RWPE2 (cell line): ENCODE results near the gene PLXNA4.

ENCODE experiments used
- ATAC-seq: fragments of 200-7000 bp; cut with Tn5 transposase; 3 replicates; pipeline ENCODE4 v1.9.1; 2021; ENCODE audit warnings: low read depth
- DNase-seq: peaks from one replicate; pipeline ENCODE4 v3.0.0-alpha.2; 2020; ENCODE audit warnings: low spot score
- H3K27ac ChIP-seq: fragments of 450-650 bp; 2 replicates; pipeline ENCODE4 v1.5.1; 2017; ENCODE audit warnings: mild to moderate bottlenecking; ENCODE audit not compliant: poor library complexity, severe bottlenecking
- H3K27me3 ChIP-seq: fragments of 250-450 bp; sonication (Bioruptor Pico); 2 replicates; pipeline ENCODE4 v1.5.1; 2021; ENCODE audit warnings: mild to moderate bottlenecking, moderate library complexity; ENCODE audit not compliant: insufficient read depth, poor library complexity, severe bottlenecking
- H3K36me3 ChIP-seq: fragments of 250-450 bp; sonication (Bioruptor Pico); 2 replicates; pipeline ENCODE4 v1.5.1; 2020; ENCODE audit warnings: low read depth, mild to moderate bottlenecking, moderate library complexity
- H3K4me1 ChIP-seq: fragments of 250-450 bp; sonication (Bioruptor Pico); 2 replicates; pipeline ENCODE4 v1.5.1; 2021; ENCODE audit warnings: mild to moderate bottlenecking, moderate library complexity; ENCODE audit not compliant: insufficient read depth, poor library complexity, severe bottlenecking
- H3K4me3 ChIP-seq: fragments of 250-450 bp; sonication (Bioruptor Pico); 2 replicates; pipeline ENCODE4 v1.5.1; 2021; ENCODE audit warnings: mild to moderate bottlenecking, moderate library complexity; ENCODE audit not compliant: severe bottlenecking
- H3K9me3 ChIP-seq: fragments of 250-450 bp; sonication (Bioruptor Pico); 2 replicates; pipeline ENCODE4 v1.5.1; 2021; ENCODE audit warnings: mild to moderate bottlenecking, moderate library complexity; ENCODE audit not compliant: severe bottlenecking
- TF ChIP-seq, protein P1 (sequence below): fragments of 450-650 bp; IDR thresholded peaks from one replicate; pipeline ENCODE4 v1.5.1; 2017; ENCODE audit warnings: mild to moderate bottlenecking, moderate library complexity; ENCODE audit not compliant: poor library complexity, severe bottlenecking

Gene PLXNA4

DNA sequence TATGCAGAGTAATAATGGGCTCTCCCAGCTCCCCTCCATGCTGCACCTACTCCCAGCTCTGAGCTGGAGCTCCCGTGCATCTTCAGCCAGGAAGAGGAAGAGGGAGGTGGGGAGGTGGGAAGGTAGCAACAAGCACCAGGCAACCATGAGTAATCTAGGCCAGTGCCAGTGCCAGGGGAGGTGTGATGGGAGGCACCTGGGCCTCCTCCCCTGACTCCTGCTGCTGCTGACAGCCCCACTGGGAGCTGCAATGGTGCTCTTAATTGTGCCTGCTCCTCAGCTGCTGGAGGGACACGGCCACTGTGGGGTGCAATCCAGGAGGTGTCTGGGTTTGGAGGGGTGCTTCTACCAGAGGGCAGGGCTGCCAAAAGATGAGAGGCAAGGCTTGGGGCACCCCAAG is 243.0 kb downstream of the PLXNA4 start:
- H3K4me3 ChIP-seq = no peak overlapping the region
- H3K27me3 ChIP-seq = peaks cover 18% of the 10 kb centered on the region
- TF ChIP-seq, protein P1, sequence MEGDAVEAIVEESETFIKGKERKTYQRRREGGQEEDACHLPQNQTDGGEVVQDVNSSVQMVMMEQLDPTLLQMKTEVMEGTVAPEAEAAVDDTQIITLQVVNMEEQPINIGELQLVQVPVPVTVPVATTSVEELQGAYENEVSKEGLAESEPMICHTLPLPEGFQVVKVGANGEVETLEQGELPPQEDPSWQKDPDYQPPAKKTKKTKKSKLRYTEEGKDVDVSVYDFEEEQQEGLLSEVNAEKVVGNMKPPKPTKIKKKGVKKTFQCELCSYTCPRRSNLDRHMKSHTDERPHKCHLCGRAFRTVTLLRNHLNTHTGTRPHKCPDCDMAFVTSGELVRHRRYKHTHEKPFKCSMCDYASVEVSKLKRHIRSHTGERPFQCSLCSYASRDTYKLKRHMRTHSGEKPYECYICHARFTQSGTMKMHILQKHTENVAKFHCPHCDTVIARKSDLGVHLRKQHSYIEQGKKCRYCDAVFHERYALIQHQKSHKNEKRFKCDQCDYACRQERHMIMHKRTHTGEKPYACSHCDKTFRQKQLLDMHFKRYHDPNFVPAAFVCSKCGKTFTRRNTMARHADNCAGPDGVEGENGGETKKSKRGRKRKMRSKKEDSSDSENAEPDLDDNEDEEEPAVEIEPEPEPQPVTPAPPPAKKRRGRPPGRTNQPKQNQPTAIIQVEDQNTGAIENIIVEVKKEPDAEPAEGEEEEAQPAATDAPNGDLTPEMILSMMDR = no peak
- ATAC-seq (0 out of 3 replicates have a peak, but pooled peaks have one; percentile 23), DNase-seq (no peak)
- H3K4me1 ChIP-seq = no peaks in the 10 kb centered on the region
- no peaks in the 10 kb centered on the region for H3K36me3 ChIP-seq
- H3K27ac ChIP-seq = no peak overlapping the region
- no peaks in the 10 kb centered on the region for H3K9me3 ChIP-seq

DNA sequence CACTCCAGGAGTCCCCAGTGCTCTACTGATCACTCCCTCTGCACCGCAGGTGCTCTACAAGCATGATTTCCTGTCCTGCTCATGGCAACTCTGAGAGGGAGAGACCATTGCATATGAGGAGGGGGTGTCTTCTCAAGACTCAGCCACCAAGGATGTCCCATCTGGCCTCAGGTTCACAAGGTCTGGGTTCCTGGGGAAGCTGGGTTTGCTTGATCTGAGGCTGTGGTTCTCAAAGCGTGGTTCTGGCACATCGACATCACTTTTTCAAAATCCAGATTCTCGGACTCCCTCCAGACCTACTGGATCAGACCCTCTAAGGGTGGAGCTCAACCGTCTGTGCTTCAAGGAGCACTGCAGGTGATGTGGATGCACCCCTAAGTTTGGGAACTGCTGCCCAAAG is 247.5 kb downstream of the PLXNA4 start:
- H3K27ac ChIP-seq = no peak overlapping the region
- TF ChIP-seq, protein P1 = no peak
- ATAC-seq = no peak
- H3K4me3 ChIP-seq = no peak overlapping the region
- H3K27me3 ChIP-seq = peaks cover 24% of the 10 kb centered on the region
- no peaks in the 10 kb centered on the region for H3K9me3 ChIP-seq
- no peaks in the 10 kb centered on the region for H3K36me3 ChIP-seq
- H3K4me1 ChIP-seq = no peaks in the 10 kb centered on the region
- DNase-seq = no peak

DNA sequence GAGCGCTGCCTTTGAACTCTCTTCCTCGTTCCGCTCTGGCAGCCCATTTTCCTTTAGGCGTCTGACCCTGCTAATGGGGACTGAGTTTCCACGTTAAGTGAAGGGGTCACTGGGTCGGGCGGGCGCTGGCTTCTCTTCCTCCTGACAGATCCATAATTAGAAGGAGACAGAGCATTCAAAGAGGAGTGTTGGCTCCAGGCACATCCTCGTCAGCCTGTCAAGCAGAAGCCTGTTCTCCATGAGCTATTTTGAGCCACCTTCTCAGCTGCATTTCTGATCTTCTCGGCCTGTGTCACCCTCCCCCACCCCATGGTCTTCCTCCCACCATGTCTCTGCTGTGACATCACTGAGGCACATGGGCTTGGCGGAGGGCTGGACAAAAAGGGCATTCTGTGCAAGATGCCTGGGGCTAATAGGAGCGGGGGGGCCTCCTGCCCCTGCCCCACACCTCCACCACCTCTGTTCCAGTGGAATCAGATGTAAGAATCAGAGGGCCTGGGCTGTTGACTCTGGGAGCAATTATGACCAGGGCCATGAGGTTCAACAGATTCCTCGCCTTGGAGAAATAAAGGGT is 248.1 kb downstream of the PLXNA4 start:
- Histone ChIP-seq H3K27ac (no peak overlapping the region), H3K36me3 (no peaks in the 10 kb centered on the region), H3K4me1 (no peaks in the 10 kb centered on the region), H3K4me3 (no peak overlapping the region), H3K27me3 (peaks cover 24% of the 10 kb centered on the region), H3K9me3 (no peaks in the 10 kb centered on the region)
- ATAC-seq (no peak), DNase-seq (no peak)
- TF ChIP-seq, protein P1 = no peak

DNA sequence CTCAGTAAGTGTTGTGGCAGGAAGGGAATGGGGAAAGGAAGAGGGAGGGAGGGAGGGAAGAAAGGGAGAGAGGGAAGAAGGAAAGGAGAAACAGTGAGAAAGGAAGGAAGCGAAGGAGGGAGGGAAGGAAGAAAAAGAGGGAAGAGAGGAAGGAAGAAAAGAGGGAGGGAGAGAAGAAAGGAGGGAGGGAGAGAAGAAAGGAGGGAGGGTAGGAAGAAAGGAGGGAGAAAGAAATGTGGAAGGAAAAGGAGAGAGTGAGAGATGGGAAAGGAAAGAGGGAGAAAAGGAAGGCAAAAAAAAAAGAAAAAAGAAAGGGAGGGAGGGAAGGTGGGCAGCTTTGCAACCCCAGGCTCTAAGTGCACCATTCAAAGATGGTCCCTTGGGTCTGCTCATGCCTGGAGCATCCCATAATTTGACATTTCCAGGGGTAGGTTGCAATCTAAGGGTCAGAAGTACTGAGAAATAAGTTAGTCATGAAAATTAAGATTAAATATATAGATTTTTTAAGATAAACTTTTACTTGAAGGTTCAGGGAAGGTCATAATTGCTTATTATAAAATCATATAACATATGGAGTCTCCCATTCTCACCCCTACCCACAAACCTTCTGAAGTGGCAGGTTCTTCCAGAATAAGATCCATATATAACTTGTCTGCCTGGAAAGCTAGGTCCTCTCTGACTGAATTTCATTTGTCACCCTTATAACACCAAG is 249.2 kb downstream of the PLXNA4 start:
- TF ChIP-seq, protein P1 = no peak
- no peak overlapping the region for H3K27ac ChIP-seq
- H3K36me3 ChIP-seq = no peaks in the 10 kb centered on the region
- H3K4me1 ChIP-seq = no peaks in the 10 kb centered on the region
- H3K4me3 ChIP-seq = no peak overlapping the region
- no peaks in the 10 kb centered on the region for H3K9me3 ChIP-seq
- DNase-seq = no peak
- ATAC-seq = no peak
- H3K27me3 ChIP-seq = peaks cover 24% of the 10 kb centered on the region

DNA sequence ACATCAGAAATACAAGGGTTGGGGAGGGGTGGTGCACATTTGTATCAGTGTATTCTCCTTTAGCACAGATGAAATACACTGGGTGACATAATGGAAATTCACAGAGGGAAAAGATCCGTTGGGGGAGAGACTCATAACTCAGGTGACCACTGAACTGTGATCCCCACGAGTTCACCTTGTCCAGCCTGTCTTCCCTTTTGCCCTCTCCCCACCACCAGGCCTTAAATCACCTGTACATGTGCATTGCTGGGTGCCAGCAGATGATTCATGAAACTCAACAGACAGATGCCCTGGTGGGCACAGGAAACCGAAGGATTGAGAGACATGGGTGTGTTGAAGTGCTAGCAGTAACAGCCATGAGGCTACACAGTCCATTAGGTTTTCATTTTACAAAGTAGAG is 253.3 kb downstream of the PLXNA4 start:
- TF ChIP-seq, protein P1 = no peak
- no peak for ATAC-seq
- DNase-seq = no peak
- Histone ChIP-seq H3K4me3 (no peak overlapping the region), H3K4me1 (no peaks in the 10 kb centered on the region), H3K27ac (no peak overlapping the region), H3K36me3 (no peaks in the 10 kb centered on the region), H3K9me3 (no peaks in the 10 kb centered on the region), H3K27me3 (peaks cover 14% of the 10 kb centered on the region)
